ENCODE data around the gene SYNE4.
"Not testable (repeated sequence)": the region's sequence is repeated elsewhere in the genome, so short reads cannot be mapped to it uniquely, and the experiment has no call there.

SYNE4 gene

DNA sequence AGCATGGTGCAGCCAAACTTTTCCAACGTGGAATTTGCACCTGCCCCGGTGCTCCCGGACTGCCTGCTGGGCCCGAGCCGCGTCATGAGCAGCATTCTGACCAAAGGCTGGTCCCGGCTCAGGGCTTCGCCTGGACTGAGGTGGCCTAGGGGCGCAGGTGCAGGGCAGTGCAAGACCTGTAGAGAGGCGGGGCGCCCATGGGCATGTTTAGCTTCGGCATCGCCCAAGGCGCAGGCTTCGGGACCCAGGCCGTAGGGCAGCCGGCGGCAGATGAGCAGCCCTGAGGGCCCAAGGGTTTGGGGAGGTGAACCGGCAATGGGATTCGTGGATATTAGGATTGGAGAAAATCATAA lies 48.7 kb downstream of the SYNE4 start:
- no peaks in the 10 kb centered on the region for H3K36me3 ChIP-seq (ENCODE audit: insufficient read depth, low read length)
- 0 out of 2 replicates have a peak, but pooled peaks cover 3% of the 10 kb centered on the region for H3K9me3 ChIP-seq (ENCODE audit: insufficient read depth, low read depth, low read length)
- no peak overlapping the region for H3K9ac ChIP-seq (ENCODE audit: low read depth, low read length)
- H3K4me1 ChIP-seq (ENCODE audit: insufficient read depth, low read length): no peaks in the 10 kb centered on the region
- WGBS: 61% methylated on average over 18 of the region's 20 CpGs
- no peak overlapping the region for H3K27ac ChIP-seq (ENCODE audit: low read depth, low read length)
- peaks cover 48% of the 10 kb centered on the region for H3K27me3 ChIP-seq (ENCODE audit: insufficient read depth, low read length)
- H3K4me3 ChIP-seq (ENCODE audit: low read length): peak overlapping the region; percentile 32; the same call in 1 of the 2 replicates

DNA sequence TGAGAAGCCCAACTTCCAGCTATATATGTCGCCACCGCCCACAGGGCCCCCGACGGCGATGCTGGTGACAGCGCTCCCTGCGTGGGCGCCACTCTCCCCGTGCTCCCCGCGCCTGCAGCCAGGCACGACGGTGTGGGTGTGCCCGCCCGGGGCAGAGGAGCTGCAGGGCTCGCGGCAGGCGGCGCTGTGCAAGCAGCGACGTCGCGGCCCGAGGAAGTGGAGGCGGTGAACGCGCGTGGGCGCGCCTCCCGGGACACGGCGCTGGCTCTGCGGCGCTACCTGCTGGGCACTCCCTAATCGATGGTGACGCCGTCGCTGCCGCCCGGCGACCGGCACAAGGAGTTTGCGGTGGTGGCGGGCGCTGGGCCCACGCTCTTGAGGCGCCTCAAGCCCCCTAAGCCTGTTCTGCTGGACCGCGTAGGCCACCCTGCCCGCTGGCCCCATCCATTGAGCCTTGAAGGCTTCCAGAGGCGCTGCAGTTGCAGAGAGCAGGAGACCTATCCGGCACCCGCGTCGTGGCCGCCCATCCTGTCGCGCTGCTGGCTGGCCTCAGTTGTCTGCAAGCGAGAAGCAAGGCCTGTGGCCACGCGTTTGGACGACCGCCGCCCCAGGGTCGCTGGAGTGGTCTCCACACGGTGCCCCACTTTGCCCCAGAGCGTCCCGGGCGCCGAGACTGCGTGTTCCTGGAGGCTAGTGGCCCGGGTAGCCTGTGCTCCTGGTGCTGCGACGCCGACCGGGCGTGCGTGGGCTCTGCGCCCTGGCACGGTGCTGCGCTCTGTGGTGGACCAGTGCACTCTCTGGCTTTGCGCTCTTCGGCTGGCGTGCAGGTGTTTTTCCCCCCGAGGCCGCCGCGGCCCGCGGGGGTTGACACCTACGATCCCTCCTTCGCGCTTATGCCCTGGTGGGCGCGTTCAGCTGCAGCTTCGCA lies 49.3 kb downstream of the SYNE4 start:
- WGBS: 22% methylated on average over 97 of the region's 97 CpGs
- Histone ChIP-seq H3K4me1 (ENCODE audit: insufficient read depth, low read length) (no peaks in the 10 kb centered on the region), H3K36me3 (ENCODE audit: insufficient read depth, low read length) (no peaks in the 10 kb centered on the region), H3K27me3 (ENCODE audit: insufficient read depth, low read length) (peaks cover 48% of the 10 kb centered on the region), H3K9ac (ENCODE audit: low read depth, low read length) (no peak overlapping the region), H3K4me3 (ENCODE audit: low read length) (peak overlapping the region; percentile 32), H3K27ac (ENCODE audit: low read depth, low read length) (no peak overlapping the region), H3K9me3 (ENCODE audit: insufficient read depth, low read depth, low read length) (0 out of 2 replicates have a peak, but pooled peaks cover 3% of the 10 kb centered on the region)

DNA sequence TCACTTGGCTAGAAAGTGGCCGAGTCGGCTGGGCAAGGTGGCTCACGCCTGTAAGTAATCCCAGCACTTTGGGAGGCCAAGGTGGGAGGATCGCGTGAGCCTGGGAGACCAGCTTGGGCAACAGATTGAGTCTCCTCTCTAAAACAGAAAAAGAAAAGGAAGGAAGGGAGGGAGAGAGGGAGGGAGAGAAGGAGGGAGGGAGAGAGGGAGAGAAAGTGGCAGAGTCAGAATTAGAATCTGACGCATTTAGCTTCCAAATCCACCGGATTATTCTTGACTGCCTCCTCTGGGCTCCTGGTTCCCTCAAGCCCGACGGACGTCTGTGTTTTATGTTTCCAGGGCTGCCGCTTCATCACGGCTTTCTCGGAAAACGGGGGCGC lies 50.0 kb downstream of the SYNE4 start:
- H3K27me3 ChIP-seq (ENCODE audit: insufficient read depth, low read length): peaks cover 48% of the 10 kb centered on the region
- no peaks in the 10 kb centered on the region for H3K4me1 ChIP-seq (ENCODE audit: insufficient read depth, low read length)
- no peak overlapping the region for H3K9ac ChIP-seq (ENCODE audit: low read depth, low read length)
- H3K36me3 ChIP-seq (ENCODE audit: insufficient read depth, low read length): no peaks in the 10 kb centered on the region
- 42% methylated on average over 15 of the region's 15 CpGs for WGBS
- peak overlapping the region; percentile 32 for H3K4me3 ChIP-seq (ENCODE audit: low read length)
- no peak overlapping the region for H3K27ac ChIP-seq (ENCODE audit: low read depth, low read length)
- H3K9me3 ChIP-seq (ENCODE audit: insufficient read depth, low read depth, low read length): 0 out of 2 replicates have a peak, but pooled peaks cover 3% of the 10 kb centered on the region

DNA sequence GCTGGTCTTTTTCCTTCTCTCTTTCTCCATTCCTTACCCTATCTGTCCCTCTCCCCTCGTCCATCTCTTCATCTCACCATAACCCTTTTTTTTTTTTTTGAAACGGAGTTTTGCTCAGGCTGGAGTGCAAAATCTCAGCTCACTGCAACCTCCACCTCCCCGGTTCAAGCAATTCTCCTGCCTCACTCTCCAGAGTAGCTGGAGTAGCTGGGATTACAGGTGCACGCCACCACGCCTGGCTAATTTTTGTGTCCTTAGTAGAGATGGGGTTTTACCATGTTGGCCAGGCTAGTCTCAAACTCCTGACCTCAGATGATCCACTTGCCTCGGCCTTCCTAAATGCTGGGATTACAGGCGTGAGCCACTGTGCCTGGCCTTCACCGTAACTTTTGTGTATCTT lies 51.2 kb downstream of the SYNE4 start:
- not testable (repeated sequence) for H3K4me1 ChIP-seq (ENCODE audit: insufficient read depth, low read length); H3K4me3 ChIP-seq (ENCODE audit: low read length); H3K9me3 ChIP-seq (ENCODE audit: insufficient read depth, low read depth, low read length); H3K9ac ChIP-seq (ENCODE audit: low read depth, low read length); H3K27ac ChIP-seq (ENCODE audit: low read depth, low read length); H3K36me3 ChIP-seq (ENCODE audit: insufficient read depth, low read length)
- peaks cover 44% of the 10 kb centered on the region for H3K27me3 ChIP-seq (ENCODE audit: insufficient read depth, low read length)
- 75% methylated on average over 8 of the region's 8 CpGs for WGBS

DNA sequence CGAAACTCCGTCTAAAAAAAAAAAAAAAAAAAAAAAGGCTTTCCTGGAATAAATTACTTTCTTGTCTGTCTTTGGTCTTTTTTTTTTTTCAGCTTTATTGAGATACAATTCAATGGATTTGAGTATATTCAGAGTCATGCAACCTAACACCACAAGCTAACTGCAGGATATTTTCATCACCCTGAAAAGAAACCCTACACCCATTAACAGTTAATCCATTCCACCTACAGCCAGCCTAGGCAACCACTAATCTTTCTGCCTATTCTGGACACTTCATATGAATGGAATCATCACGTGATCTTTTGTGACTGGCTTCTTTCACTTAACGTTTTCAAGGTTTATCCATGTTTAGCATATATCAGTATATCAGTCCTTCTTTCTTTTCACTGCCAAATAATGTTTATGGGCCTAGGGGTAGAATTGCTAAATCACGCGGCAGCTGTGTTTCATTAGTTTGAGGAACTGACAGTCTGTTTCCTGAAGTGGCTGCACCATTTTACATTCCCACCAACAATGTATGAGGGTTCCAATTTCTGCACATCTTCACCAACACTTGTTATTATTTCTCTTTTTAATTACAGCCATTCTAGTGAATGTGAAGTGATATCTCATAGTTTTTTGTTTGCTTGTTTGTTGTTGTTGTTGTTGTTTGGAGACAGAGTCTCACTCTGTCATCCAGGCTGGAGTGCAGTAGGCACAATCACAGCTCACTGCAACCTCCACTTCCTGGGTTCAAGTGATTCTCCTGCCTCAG lies 52.6 kb downstream of the SYNE4 start:
- 0 out of 2 replicates have a peak, but pooled peaks cover 3% of the 10 kb centered on the region for H3K9me3 ChIP-seq (ENCODE audit: insufficient read depth, low read depth, low read length)
- H3K27me3 ChIP-seq (ENCODE audit: insufficient read depth, low read length): peaks cover 40% of the 10 kb centered on the region
- no peaks in the 10 kb centered on the region for H3K36me3 ChIP-seq (ENCODE audit: insufficient read depth, low read length)
- H3K9ac ChIP-seq (ENCODE audit: low read depth, low read length): no peak overlapping the region
- H3K27ac ChIP-seq (ENCODE audit: low read depth, low read length): no peak overlapping the region
- 77% methylated on average over 4 of the region's 6 CpGs for WGBS
- no peaks in the 10 kb centered on the region for H3K4me1 ChIP-seq (ENCODE audit: insufficient read depth, low read length)
- no peak overlapping the region for H3K4me3 ChIP-seq (ENCODE audit: low read length)

Data from HUES64 (cell line).